ENCODE results near the gene TMEM138.
A peak's percentile ranks its signal among the peaks of the same experiment; 100 is the strongest.

DNA sequence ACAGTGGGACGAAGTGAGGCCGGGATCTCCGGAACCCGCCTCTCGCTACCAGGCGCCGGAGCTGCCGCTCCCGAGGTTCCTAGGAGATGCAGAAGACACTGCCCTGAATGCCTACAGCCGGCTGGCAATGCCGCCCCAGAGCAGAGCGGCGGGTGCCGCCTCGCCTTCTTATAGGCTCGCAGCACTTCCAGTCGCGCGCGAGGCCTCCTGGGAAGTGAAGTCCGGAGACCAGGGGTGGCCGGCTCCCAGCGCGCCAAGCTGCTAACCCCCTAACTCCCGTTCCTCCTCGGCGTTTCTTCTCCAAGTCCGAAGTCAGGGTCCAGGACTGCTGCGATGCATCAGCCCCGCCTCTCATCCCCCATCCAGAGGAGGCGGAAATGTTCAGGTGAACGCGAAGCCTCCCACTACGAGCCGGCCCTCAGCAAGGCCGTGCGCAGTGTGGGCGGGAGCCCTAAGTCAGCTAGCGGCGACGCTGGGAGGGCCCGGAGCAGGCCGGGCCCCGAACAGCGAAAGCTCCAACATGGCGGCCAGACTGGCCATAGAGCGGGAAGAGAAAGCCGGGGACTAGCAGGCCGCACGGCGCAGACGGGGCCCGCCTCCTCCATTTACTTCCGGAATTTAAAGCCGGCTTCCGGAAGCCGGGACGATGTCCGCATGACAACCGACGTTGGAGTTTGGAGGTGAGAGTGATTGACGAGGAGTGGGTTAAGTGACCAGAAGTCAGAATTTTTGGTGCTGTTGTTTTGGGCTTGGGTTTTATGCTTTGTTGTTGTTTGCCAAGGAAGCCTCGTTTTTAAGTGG, at the start of gene TMEM138, which contains the start of gene CYB561A3:
- TF ChIP-seq, protein P1, sequence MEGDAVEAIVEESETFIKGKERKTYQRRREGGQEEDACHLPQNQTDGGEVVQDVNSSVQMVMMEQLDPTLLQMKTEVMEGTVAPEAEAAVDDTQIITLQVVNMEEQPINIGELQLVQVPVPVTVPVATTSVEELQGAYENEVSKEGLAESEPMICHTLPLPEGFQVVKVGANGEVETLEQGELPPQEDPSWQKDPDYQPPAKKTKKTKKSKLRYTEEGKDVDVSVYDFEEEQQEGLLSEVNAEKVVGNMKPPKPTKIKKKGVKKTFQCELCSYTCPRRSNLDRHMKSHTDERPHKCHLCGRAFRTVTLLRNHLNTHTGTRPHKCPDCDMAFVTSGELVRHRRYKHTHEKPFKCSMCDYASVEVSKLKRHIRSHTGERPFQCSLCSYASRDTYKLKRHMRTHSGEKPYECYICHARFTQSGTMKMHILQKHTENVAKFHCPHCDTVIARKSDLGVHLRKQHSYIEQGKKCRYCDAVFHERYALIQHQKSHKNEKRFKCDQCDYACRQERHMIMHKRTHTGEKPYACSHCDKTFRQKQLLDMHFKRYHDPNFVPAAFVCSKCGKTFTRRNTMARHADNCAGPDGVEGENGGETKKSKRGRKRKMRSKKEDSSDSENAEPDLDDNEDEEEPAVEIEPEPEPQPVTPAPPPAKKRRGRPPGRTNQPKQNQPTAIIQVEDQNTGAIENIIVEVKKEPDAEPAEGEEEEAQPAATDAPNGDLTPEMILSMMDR (IDR thresholded peaks at IDR 0.05): peak in 1 of 4 experiments; percentile 7
- TF ChIP-seq POLR2A (IDR thresholded peaks at IDR 0.05): peak; percentile 48 to 89

Measured in uterus (tissue), 2 donors.